ENCODE results near the gene PDE4B.

DNA sequence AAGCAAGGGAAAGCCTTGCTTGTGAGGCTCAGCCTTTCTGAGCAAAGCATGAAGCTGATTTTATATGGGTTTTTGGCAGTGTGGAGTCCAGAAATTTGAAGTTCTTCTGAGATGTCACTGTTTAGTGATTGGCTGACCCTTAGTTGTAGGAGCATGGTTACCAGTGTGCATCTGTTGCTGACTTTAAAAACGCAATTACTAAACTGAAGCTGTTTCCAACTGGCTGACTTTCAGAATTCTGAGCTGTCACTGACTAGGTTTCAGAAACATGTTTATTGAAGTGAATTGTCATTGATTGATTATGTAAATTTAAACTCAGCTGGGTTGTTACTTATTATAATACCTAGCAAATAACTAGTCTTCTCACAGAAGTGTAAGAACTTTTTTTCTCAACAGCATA lies 89.4 kb downstream of the PDE4B start:
- TF ChIP-seq, protein P1, sequence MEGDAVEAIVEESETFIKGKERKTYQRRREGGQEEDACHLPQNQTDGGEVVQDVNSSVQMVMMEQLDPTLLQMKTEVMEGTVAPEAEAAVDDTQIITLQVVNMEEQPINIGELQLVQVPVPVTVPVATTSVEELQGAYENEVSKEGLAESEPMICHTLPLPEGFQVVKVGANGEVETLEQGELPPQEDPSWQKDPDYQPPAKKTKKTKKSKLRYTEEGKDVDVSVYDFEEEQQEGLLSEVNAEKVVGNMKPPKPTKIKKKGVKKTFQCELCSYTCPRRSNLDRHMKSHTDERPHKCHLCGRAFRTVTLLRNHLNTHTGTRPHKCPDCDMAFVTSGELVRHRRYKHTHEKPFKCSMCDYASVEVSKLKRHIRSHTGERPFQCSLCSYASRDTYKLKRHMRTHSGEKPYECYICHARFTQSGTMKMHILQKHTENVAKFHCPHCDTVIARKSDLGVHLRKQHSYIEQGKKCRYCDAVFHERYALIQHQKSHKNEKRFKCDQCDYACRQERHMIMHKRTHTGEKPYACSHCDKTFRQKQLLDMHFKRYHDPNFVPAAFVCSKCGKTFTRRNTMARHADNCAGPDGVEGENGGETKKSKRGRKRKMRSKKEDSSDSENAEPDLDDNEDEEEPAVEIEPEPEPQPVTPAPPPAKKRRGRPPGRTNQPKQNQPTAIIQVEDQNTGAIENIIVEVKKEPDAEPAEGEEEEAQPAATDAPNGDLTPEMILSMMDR (IDR thresholded peaks at IDR 0.05; ENCODE audit: low read depth, low read length), result no peak
- TF ChIP-seq EZH2phosphoT487 (IDR thresholded peaks at IDR 0.05; ENCODE audit: low read depth), result no peak
